ENCODE results near the gene EBP. TPM values are rescaled to one million over a fixed set of nuclear protein-coding genes. Genes with fewer than 3 reads are reported as not detected.

The EBP gene
- total and polyA plus RNA-seq, 9 of the 15 experiments (the other 6 are each of a cell fraction or from before 2014, with no cell fraction given) = 228 to 987 (median 274) TPM

DNA sequence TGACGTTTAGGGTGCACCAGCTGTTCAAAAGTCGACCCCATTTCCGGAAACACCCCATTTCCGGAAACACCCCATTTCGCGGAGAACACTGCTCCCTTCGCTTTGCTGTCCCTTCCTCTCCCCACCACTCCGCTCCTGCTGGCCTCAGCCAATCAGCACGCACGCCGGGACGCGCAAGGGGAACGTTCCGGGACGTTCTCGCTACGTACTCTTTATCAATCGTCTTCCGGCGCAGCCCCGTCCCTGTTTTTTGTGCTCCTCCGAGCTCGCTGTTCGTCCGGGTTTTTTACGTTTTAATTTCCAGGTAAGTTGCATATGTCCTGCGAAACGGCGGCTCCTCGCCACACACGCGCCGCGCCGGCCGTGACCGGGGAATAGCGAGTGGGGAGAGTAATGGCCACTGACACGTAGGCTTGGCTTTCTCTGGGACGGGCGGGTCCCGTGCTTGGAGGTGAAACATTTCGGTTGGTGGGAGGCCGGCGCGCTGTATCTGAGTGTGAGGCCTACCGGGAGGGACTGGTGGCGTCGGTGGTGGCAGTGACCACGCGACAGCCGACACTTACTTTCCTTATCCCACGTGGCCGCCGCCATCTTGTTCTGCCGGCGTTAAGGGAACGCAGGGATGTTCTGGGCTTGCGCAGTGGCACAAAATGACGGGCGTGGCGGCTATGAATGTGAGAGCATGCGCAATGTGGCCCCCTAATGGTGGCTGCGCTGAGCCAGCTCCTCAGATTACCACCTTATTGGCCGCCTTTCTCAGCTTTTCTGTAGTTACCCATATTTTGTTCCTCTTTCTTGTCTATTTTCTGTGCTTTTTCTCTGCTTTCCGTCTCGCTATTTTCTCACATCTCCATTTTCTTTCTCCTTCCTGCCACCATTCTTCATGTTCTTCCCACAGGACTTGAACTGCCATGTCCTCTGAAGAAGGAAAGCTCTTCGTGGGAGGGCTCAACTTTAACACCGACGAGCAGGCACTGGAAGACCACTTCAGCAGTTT, 53.0 kb downstream of the EBP start, which contains the start of gene RBM3 (continued):
- TF ChIP-seq CEBPZ (IDR thresholded peaks at IDR 0.05; ENCODE audit: borderline replicate concordance, low read depth, low read length) (no peak), CBX2 (IDR thresholded peaks at IDR 0.05; ENCODE audit: insufficient read depth, low read length, poor library complexity, severe bottlenecking) (no peak), TAF1 (IDR thresholded peaks at IDR 0.05; ENCODE audit: control insufficient read depth, extremely low read depth, insufficient read depth, low read length, severe bottlenecking) (peak; percentile 68), GTF2A2 (tag; IDR thresholded peaks at IDR 0.05) (no peak), ZNF76 (CRISPR knock-in tag; IDR thresholded peaks at IDR 0.05; ENCODE audit: borderline replicate concordance) (no peak), ZNF146 (CRISPR knock-in tag; IDR thresholded peaks at IDR 0.05; ENCODE audit: unreplicated experiment) (no peak), BCL6 (CRISPR knock-in tag; IDR thresholded peaks at IDR 0.05) (no peak), PHF8 (IDR thresholded peaks at IDR 0.05; ENCODE audit: borderline replicate concordance, low read length) (peak; percentile 86), FOXJ2 (tag; IDR thresholded peaks at IDR 0.05) (peak; percentile 42; the same call in 1 of the 2 replicates), ATF1 (CRISPR knock-in tag; IDR thresholded peaks at IDR 0.05) (no peak), ATF1 (tag; IDR thresholded peaks at IDR 0.05) (peak; percentile 94), SREBF2 (CRISPR knock-in tag; IDR thresholded peaks at IDR 0.05) (no peak), CREBBP (IDR thresholded peaks at IDR 0.05; ENCODE audit: low read depth, low read length) (no peak), ZNF778 (CRISPR knock-in tag; IDR thresholded peaks at IDR 0.05) (no peak), MCM2 (IDR thresholded peaks at IDR 0.05; ENCODE audit: low read depth) (no peak), MAZ (CRISPR knock-in tag; conservative IDR thresholded peaks at IDR 0.05 in 1 of 2, IDR thresholded peaks at IDR 0.05 in 1 of 2) (peak in 1 of 2 experiments; percentile 67; a peak in 2 of 4 replicates), DDX20 (tag; IDR thresholded peaks at IDR 0.05; ENCODE audit: low read depth) (no peak)
- TF ChIP-seq, protein P1, sequence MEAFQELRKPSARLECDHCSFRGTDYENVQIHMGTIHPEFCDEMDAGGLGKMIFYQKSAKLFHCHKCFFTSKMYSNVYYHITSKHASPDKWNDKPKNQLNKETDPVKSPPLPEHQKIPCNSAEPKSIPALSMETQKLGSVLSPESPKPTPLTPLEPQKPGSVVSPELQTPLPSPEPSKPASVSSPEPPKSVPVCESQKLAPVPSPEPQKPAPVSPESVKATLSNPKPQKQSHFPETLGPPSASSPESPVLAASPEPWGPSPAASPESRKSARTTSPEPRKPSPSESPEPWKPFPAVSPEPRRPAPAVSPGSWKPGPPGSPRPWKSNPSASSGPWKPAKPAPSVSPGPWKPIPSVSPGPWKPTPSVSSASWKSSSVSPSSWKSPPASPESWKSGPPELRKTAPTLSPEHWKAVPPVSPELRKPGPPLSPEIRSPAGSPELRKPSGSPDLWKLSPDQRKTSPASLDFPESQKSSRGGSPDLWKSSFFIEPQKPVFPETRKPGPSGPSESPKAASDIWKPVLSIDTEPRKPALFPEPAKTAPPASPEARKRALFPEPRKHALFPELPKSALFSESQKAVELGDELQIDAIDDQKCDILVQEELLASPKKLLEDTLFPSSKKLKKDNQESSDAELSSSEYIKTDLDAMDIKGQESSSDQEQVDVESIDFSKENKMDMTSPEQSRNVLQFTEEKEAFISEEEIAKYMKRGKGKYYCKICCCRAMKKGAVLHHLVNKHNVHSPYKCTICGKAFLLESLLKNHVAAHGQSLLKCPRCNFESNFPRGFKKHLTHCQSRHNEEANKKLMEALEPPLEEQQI (IDR thresholded peaks at IDR 0.05) = no peak
